GM08714 (cell line): ENCODE measurements around the gene CROCC.

Source experiments
- H3K4me3 ChIP-seq: fragments of 200-500 bp; sonication (Bioruptor generic); 2 replicates; pipeline ENCODE4 v1.5.1; 2014; ENCODE audit warnings: mild to moderate bottlenecking, low read length, inconsistent platforms
- ZNF274 ChIP-seq: IDR thresholded peaks from 2 replicates; pipeline ENCODE4 v1.6.1; 2012; ENCODE audit warnings: mild to moderate bottlenecking, low read depth, low read length

Gene CROCC

GRCh38 chr1:16967962-16968361, 46.2 kb downstream of the CROCC start:
- no peak for TF ChIP-seq ZNF274
- no peak overlapping the region for H3K4me3 ChIP-seq

DNA sequence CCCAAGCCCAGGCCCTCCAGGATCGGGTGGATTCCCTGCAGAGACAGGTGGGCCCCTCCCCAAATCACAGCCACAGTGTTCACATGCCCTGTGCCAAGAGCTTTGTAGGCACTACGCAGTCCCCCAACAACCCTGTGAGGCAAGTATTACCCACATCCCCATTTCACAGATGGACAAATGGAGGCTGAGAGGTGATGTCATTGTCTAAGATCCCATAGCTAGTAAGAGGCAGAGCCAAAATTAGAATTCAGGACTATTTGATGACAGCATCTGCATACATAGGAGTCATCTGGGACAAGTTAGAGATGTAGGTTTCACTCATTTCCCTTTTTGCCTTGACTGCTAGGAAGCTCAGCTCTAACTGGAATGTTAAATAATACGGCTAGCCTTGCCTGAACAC, 46.6 kb downstream of the CROCC start:
- H3K4me3 ChIP-seq = no peak overlapping the region
- TF ChIP-seq ZNF274 = no peak

GRCh38 chr1:16969057-16969611, 47.4 kb downstream of the CROCC start:
- TF ChIP-seq ZNF274 = no peak

GRCh38 chr1:16969651-16970050, 47.9 kb downstream of the CROCC start:
- no peak for TF ChIP-seq ZNF274

More at GRCh38 chr1:16969057-16969611, 47.4 kb downstream of the CROCC start:
- no peak overlapping the region for H3K4me3 ChIP-seq

DNA sequence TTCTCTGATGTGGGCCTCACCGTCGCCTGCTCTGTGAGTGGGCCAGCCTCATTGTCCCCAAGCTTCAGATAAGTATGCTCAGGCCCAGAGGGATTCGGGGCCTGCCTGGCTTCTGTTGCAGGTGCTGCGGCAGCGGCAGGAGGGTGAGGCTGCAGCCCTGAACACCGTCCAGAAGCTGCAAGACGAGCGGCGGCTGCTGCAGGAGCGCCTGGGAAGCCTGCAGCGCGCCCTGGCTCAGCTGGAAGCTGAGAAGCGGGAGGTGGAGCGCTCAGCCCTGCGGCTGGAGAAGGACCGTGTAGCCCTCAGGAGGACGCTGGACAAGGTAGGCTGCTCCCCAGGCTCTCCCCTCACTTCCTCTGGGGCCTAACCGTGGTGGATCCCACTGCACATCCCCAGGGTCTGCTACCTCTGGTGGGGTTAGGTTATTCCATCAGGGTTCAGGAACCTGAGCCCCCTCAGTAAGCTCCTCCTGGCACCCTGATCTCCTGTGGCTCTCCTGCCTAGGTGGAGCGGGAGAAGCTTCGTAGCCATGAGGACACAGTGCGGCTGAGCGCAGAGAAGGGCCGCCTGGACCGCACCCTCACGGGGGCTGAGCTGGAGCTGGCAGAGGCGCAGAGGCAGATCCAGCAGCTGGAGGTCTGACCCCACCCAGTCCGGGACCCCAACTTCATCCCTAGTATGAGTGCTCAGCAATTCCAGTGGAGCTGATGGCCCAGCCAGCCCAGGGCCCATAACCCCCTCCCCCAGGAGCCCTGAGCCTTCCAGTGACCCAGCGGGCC, 48.6 kb downstream of the CROCC start:
- no peak for TF ChIP-seq ZNF274
- no peak overlapping the region for H3K4me3 ChIP-seq

More at GRCh38 chr1:16969651-16970050, 47.9 kb downstream of the CROCC start:
- H3K4me3 ChIP-seq = no peak overlapping the region

- H3K4me3 ChIP-seq = no peak overlapping the region
- TF ChIP-seq ZNF274 = no peak
Observed at GRCh38 chr1:16971341-16972188, 49.8 kb downstream of the CROCC start.

DNA sequence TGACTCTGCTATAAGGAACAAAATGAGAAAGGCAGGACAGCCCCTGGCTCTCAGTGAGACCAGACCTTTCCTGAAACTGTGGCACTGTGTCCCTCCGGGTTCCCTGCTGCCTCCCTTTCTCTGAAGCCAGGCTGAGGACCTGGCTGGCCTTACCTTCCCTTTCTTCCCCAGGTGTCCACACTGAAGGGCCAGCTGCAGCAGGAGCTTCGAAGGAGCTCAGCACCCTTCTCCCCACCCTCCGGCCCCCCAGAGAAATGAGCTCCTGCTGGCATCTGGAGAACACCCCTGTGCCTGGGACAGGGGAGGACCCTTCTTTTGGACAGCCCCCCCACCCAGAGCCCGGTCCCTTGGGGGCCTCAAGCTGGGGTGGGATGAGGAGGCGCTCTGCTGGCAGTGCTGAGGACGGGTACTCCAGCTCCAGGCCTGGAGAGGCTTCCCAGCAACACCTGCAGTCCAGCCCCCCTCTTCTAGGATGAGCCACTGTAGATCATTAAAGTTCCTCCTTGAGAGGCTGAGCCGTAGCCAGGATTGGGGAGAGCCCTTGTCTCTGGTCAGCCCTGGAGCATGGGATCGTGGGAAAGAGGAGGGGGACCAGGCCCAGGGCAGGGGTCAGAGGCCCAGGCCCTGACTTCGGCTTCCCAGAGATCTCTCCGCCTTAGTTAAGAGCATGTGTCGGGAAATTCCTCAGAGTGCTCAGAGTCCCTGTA, 50.6 kb downstream of the CROCC start:
- no peak overlapping the region for H3K4me3 ChIP-seq
- no peak for TF ChIP-seq ZNF274

- no peak overlapping the region for H3K4me3 ChIP-seq
- TF ChIP-seq ZNF274 = no peak
Observed at GRCh38 chr1:16973215-16973614, 51.5 kb downstream of the CROCC start.

- TF ChIP-seq ZNF274 = no peak
- no peak overlapping the region for H3K4me3 ChIP-seq
Observed at GRCh38 chr1:16975211-16975610, 53.5 kb downstream of the CROCC start.

- H3K4me3 ChIP-seq = no peak overlapping the region
- no peak for TF ChIP-seq ZNF274
Observed at GRCh38 chr1:16975838-16976237, 54.1 kb downstream of the CROCC start.

DNA sequence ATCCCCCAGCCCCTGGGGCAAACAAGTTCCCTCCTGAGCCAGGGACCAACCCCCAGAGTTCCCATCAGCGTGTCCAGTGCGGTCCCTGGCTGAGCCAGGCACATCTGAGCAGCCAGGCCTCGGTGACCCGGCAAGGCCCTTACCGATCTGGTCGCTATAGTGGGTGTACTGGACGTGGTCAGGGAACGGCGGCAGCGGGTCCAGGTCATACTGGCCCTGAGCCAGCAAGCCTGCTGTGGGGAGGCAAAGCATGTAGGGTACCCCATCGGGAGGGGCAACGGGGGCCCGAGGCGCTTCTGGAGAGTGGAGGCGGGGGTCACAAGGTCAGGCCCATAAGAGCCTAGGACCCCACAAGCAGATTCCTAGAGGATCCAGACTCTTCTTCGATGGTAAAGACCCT, 55.2 kb downstream of the CROCC start:
- no peak for TF ChIP-seq ZNF274
- no peak overlapping the region for H3K4me3 ChIP-seq

DNA sequence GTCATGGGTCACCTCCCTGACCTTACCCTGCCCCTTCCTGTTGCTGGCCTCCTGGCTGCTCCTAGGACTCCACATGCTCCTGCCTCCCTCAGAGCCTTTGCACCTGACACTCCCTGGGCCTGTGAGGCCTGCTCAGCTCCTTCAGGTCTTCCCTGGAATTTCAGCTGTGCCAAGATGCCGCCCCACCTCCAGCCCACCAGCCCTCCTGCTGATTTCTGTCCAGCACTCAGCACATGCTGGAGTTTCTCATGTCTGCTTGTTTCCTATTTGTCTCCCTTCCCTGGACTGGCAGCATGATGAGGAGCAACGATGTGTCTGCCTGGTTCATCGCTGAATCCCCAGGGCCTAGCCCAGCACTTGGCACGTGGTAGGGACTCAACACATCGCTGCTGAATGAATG, 55.6 kb downstream of the CROCC start:
- no peak overlapping the region for H3K4me3 ChIP-seq
- TF ChIP-seq ZNF274 = no peak

GRCh38 chr1:16978139-16978538, 56.4 kb downstream of the CROCC start:
- H3K4me3 ChIP-seq = no peak overlapping the region
- no peak for TF ChIP-seq ZNF274

- no peak for TF ChIP-seq ZNF274
- no peak overlapping the region for H3K4me3 ChIP-seq
Observed at GRCh38 chr1:16978567-16979474, 57.1 kb downstream of the CROCC start.
